ENCODE results near the gene DHRSX.
"Not testable (repeated sequence)": the region's sequence is repeated elsewhere in the genome, so short reads cannot be mapped to it uniquely, and the experiment has no call there.

Gene DHRSX, protein sequence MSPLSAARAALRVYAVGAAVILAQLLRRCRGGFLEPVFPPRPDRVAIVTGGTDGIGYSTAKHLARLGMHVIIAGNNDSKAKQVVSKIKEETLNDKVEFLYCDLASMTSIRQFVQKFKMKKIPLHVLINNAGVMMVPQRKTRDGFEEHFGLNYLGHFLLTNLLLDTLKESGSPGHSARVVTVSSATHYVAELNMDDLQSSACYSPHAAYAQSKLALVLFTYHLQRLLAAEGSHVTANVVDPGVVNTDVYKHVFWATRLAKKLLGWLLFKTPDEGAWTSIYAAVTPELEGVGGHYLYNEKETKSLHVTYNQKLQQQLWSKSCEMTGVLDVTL
- total RNA-seq = 10.9 to 13.6 reads per million in 2 experiments

DNA sequence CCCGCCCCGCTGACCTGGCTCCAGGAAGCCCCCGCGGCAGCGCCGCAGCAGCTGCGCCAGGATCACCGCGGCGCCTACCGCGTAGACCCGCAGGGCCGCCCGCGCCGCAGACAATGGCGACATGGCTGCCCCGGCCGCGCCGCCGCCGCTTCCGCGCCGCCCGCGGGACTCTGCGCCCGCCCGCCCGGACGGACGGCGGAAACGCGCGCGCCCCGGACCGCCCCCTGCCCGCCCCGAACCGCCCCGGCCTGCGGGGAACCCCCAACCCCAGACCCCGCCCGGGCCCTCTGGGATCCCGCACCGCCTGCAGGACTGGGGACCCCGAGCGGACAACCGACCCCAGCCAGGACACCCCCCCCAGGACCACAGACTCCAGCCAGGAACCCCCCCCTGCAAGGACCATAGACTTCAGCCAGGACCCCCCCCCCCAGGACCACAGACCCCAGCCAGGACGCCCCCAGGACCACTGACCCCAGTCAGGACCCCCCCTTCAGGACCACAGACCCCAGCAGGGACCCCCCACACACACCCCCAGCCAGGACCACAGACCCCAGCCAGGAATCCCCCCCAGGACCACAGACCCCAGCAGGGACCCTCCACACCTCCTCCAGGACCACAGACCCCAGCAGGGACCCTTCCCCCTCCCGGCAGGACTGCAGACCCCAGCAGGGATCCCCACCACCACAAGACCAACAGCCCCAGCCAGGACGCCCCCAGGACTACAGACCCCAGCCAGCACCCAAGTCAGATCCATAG is at the start of gene DHRSX, which contains the start of gene ZBED1:
Gene DHRSX (minus strand): TSS at position 174 of the 756 bp plus-strand sequence. CDS start 51 bp downstream, at position 123.
Gene ZBED1 (minus strand): TSS at position 174 of the 756 bp plus-strand sequence. CDS start 10,257 bp downstream, outside the sequence.
- DNase-seq (ENCODE audit: low read depth) = peak; percentile 9

DNA sequence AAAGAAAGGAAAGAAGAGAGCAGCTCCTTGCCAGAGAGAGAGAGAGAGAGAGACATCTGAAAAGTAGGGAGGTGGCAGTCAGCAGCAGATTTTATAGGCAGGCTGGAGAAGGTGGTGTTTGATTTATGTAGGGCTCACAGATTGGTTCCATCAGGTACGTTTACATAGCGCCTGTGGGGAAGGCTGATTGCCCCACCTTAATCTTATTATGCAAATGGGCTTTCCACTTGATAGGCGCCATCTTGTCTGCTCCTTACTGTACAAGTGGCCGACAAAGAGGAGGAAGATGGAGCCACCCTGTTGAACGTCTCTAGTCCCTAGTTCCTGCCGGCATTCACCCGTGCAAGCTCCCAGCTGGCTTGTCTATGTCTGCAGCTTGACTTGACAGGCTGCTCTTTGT is 49.1 kb upstream of the DHRSX start:
- no peak for DNase-seq (ENCODE audit: low read depth)

DNA sequence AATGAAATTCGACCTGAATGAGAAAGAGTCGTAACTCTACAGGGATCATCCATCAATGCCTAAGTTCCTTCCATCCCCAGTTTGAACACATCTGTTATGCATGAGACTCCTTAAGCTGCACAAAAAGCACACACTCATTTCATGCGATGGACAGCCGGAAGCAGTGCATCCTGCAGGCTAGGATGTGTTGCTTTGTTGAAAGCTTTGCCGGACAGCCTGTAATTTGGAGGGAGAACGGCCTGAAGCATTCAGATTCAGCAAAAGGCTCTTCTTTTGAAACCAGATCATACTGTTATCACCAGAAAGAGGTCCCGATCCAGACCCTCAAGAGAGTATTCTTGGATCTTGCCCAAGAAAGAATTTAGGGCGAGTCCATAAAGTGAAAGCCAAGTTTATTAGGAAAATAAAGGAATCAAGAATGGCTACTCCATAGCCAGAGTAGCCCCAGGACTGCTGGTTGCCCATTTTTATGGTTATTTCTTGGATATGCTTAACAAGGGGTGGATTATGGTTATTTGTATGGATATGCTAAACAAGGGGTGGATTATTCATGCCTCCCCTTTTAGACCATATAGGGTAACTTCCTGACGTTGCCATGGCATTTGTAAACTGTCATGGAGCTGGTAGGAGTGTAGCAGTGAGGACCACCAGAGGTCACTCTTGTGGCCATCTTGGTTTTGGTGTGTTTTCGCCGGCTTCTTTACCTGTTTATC is 48.1 kb upstream of the DHRSX start:
- no peak for DNase-seq (ENCODE audit: low read depth)

DNA sequence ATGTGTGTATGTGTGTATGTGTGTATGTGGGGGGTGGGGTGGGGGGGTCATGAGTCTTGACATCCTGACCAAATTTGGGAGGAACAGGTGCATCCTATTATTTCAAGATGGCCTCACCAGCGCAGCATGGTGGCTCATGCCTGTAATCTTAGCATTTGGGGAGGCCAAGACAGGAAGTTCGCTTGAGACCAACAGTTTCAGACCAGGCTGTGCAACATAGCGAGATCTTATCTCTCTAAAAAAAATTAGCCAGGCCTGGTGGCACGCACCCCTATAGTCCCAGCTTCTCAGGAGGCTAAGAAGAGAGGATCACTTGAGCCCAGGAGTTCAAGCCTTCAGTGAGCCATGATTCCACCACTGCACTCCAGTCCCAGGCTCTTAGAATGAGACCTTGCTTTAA is 47.0 kb upstream of the DHRSX start:
- DNase-seq (ENCODE audit: low read depth) = no peak

DNA sequence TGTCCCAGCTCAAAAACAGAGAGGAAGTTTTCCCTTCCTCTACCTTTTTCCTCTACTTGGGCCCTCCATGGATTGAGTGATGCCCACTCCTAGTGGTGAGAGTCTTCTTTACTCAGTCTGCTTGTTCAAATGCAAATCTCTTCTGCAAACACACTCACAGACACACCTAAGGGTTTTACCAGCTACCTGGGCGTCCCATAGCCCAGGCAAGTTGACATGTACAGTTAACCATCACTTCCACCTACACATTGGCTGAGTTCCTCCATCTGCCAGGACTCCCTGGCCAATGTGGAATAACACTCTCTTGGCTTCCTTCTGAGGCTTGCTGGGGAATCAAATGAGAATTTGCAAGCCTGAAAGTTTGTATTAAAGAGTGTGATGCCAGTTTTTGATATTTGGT is 45.7 kb upstream of the DHRSX start:
- no peak for DNase-seq (ENCODE audit: low read depth)

DNA sequence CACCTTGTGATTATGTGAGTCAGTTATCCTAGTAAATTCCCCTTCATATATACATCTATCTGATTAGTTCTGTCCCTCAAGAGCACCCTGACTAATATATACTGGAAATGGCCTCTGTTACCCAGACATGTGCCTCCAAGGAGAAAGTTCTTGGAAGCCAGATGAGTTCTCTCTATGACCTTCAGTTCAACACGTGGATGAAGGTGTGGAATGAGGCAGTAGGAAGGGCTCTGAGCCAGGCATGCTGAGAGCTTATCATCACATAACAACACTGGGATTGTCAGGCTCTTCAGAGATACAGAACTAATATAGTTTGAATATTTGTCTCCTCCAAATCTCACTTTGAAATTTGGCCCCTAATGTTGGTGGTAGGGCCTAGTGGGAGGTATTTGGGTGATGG is 44.4 kb upstream of the DHRSX start:
- DNase-seq (ENCODE audit: low read depth) = no peak

DNA sequence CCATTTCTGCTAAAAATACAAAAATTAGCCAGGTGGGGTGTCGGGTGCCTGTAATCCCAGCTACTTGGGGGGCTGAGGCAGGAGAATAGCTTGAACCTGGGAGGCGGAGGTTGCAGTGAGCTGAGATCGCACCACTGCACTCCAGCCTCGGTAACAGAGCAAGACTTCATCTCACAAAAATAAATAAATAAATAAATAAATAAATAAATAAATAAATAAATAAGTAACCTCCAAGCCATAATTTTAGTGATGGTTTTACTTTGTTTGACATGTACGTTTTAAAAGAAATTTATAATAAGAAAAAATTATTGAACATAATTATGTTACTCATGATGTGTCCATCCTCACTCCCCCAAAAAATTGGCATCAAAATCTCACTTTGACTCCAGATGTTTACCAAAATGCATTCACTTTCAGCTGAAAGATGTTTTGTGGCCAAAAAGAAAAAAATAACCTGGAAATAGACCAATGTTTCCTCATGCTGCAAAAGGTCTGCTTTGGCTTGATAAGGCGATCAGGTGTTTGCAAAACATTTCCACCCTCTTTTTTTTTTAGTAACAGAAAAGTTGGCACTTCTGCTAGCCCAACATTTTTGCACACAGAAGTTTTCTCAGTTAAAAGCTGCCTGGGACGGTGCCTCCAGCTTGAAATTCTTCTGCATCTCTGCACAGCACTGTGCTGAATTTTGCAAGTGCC is 42.2 kb upstream of the DHRSX start:
- DNase-seq (ENCODE audit: low read depth) = no peak

DNA sequence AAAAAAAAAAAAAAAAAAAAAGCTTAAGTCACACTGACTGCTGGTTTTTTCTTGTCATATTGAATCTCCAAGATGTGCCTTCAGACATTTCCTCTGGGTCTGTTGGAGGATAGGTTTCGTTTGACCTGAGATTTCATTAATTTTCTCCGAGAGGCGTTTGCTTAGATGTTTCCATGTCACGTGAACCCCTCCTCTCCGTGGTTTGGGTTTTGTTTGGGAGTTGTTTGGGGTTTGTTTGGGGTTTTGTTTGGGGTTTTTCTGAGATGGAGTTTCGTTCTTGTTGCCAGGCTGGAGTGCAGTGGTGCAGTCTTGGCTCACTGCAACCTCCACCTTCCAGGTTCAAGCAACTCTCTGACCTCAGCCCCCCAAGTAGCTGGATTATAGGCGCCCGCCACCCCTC is 40.8 kb upstream of the DHRSX start:
- no peak for DNase-seq (ENCODE audit: low read depth)

DNA sequence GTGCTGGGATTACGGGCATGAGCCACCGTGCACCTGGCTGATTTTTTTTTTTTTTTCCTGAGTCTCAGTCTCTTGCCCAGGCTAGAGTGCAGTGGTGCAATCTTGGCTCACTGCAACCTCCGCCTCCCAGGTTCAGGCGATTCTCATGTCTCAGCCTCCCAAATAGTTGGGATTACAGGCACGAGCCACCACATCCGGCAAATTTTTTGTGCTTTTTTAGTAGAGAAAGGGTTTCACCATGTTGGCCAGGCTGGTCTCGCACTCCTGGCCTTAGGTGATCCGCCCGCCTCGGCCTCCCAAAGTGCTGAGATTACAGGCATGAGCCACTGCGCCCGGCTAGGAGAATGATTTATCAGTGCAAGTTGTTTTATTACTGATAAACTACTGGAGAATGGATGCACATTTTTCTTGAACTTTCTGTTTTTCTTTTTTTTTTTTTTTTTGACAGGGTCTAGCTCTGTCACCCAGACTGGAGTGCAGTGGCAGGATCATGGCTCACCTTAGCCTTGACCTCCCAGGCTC is 39.7 kb upstream of the DHRSX start:
- no peak for DNase-seq (ENCODE audit: low read depth)

DNA sequence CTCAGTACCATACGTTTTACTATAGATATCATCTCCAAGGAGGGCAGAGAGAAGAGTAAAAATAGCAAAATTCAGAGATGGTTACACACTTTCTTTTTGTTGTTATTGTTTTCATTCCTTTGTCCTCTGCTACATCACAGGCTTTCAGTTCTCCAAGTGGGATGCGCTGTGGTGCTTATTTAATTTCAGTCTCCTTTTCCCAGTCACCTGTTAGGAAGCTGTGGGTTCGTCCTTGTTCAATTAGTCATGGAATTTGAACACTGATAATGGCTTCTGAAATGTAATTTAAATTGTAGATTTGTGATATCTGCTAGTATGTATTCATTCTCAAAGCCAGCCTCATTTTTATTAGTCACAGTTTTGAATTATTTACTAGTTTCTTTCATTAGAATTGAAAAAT is 38.8 kb upstream of the DHRSX start:
- DNase-seq (ENCODE audit: low read depth) = no peak

DNA sequence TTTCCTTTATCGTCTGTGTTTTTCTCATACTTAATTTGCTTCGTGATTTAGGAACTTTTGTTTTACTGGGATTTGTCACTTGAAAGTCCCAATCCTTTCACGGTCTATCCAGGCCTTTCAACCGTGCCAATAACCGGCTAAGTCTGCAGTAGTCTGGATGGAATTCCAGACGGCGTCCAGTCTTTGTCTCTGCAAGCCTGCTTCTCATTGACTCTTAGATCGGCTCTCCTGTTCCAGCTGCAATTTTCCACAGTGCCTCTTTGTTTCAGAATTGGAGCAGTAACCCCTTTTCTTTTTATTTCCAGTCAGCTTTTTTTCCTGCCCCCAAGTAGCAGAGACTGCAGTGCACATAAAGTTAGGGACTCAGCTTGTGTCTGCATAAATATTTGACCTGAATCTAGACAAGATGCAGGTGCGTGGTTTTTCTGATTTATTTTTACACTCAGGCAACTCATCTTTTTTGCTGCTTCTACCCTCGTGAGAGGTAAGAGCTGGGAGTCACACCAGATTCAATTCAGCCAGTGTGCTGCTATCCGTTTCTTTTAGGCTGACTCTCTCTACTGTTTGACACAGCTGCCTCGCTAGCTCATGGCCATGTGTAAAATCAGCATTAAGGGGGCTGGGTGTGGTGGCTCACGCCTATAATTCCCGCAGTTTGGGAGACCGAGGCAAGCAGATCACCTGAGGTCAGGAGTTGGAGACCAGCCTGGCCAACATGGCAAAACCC is 37.4 kb upstream of the DHRSX start:
- DNase-seq (ENCODE audit: low read depth) = no peak

DNA sequence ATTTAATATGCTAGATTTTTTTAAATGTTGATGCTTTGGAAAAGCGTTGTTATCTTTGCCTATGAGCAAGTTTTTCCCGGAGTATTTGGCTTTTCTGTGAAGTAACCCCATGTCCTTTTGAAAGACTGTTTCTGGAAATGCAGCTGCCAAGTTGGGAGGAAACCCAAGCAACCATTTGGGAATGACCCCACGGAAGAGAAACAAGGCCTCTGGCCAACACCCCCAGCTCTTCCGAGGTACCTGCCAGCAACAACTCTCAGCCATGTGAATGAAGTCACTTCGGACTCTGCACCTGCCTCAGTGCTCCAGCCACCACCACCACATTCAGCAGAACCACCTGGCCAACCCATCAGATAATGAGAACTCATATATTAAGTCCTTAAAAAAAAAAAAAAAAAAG is 36.2 kb upstream of the DHRSX start:
- no peak for DNase-seq (ENCODE audit: low read depth)

DNA sequence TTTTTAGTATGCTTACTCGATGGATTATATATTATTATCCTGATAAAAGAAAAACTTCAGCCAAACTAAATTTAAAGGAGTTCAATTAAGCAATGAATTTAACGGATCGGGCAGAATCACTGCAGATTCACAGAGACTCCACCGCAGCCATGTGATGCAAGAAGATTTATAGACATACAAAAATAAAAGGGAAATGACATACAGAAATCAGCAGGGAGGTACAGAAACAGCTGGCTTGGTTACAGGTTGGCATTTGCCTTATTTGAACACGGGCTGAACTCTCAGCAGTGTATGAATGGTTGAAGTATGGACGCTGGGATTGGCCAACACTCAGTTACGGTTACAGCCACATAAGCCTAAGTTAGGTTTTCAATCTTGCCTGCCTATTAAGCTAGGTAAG is 35.4 kb upstream of the DHRSX start:
- DNase-seq (ENCODE audit: low read depth) = no peak

DNA sequence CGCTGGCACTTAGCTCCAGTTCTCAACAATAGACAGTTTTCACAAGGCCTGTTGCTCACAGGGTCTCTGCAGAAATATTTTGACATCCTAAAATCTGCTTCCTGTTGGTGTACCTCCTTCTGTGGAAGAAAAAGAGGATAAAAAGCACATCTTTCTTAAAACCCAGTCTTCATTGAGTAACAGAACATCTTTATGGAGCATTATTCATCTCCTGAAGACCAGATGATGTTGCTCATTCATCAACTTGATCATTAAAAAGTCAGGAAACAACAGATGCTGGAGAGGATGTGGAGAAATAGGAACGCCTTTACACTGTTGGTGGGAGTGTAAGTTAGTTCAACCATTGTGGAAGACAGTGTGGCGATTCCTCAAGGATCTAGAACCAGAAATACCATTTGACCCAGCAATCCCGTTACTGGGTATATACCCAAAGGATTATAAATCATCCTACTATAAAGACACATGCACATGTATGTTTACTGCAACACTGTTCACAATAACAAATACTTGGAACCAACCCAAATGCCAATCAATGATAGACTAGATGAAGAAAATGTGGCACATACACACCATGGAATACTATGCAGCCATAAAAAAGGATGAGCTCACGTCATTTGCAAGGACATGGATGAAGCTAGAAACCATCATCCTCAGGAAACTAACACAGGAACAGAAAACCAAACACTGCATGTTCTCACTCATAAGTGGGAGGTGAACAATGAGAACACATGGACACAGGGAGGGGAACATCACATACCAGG is 33.7 kb upstream of the DHRSX start:
- not testable (repeated sequence) for DNase-seq (ENCODE audit: low read depth)

DNA sequence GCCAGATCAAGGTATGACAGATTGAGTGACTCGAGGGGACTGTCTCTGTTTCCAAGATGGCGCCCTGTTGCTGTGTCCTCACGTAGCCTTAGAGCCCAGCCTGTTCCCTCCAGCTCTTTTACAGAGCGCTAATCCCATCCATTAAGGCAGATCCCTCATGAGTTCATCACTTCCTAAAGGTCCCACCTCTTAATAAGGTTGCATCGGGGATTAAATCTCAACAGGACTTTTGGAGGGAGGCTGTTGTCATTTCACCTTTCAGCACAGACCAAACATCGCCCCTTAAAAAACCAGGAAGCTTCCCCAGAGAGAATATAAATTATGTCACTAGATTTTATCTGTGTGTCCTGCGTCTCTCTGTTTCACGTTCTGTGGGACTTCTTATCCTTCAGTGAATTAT is 32.6 kb upstream of the DHRSX start:
- DNase-seq (ENCODE audit: low read depth) = no peak

DNA sequence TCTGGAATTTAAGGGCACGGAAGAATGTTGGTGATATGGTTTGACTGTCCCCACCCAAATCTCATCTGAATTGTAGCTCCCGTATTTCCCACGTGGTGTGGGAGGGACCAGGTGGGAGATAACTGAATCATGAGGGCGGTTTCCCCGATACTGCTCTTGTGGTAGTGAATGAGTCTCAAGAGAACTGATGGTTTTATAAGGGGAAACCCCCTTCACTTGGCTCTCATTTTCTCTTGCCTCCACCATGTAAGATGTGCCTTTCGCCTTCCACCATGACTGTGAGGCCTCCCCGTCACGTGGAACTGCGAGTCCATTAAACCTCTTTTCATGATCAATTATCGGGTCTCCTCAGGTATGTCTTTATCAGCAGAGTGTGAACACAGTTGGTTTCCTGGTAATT is 25.6 kb upstream of the DHRSX start:
- no peak for DNase-seq (ENCODE audit: low read depth)

DNA sequence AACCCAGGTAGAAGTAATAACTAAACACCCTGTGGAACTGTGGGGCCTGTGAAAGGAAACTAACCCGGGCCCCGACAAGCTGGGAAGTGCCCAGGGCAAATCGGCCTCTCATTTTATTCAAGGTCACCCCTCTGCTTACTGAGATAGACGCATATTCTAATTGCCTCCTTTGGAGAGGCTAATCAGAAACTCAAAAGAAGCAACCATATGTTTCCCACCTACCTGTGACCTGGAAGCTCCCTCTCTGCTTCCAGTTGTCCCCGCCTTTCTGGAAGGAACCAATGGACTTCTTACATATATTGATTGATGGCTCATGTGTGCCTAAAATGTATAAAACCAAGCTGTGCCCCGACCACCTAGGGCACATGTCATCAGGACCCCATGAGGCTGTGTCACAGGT is 23.1 kb upstream of the DHRSX start:
- no peak for DNase-seq (ENCODE audit: low read depth)

DNA sequence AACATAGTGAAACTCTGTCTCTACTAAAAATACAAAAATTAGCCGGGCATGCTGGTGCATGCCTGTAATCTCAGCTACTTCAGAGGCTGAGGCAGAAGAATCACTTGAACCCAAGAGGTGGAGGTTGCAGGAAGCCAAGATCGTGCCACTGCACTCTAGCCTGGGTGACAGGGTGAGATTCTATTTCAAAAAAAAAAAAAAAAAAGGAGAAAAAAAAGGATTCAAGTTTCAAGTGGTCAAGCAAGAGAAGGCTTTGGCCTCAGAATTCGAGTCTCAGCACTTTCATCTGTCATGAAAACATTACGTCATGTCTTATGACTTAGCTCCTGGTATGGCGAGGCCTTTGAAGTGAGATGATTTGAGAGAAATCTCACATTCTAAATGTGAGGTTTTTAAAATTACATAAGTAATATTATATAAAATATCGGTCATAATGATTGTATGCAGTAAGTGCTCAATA is 21.2 kb upstream of the DHRSX start:
- no peak for DNase-seq (ENCODE audit: low read depth)

DNA sequence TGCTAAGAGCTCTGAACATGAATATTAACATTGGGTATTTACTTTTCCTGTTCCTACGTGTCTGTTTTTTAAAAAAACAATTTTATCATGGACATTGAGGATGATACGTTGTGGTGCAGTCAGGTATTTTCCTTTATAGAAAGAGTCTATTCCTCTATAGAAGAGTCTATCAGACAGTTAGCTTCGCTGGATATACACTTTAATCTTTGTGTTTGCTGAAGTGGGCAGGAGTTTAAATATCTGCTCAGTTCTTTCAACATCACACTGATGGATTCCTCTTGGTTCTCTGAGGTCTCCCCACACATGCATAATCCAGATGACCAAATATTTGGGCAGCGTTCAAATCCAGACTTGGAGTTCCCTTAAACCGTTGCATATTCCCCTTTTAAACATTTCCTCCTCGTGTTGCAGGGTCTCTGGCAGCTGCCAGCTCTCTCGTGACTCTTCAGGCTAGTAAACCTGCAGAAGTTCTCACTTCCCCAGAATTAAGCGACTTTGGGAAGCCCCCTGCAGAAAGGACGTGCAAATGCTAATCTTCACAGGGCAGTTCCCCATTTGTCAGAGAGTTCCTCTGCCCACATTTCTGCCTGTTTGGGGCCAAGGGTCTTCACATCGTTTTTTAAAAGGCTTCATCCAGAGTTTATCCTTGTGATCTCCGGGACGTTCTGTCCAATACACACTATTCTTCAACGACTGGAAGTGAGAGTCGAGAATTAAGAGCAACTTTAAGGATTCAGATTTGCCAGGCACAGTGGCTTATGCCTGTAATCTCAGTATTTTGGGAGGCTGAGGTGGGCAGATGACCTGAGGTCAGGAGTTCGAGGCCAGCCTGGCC is 20.5 kb upstream of the DHRSX start:
- no peak for DNase-seq (ENCODE audit: low read depth)
